A549 (cell line): ENCODE results near the gene ZMIZ2.
"Not testable (repeated sequence)": the region's sequence is repeated elsewhere in the genome, so short reads cannot be mapped to it uniquely, and the experiment has no call there.

ENCODE experiments used
- EP300 ChIP-seq, 2 experiments: fragments of >200 bp; sonication (Bioruptor Twin); formaldehyde crosslinking; IDR thresholded peaks; 2 replicates in 1 of 2; 3 replicates in 1 of 2; pipeline ENCODE4 v1.6.1; 2016 to 2017
- JUNB ChIP-seq: fragments of >200 bp; sonication (Bioruptor Twin); formaldehyde crosslinking; IDR thresholded peaks from 2 replicates; pipeline ENCODE4 v1.6.1; 2016
- POLR2A ChIP-seq: IDR thresholded peaks from 2 replicates; pipeline ENCODE4 v1.6.1; 2012; ENCODE audit warnings: mild to moderate bottlenecking, low read length
- RAD21 ChIP-seq, 2 experiments: fragments of >200 bp in 1 of 2; sonication (Bioruptor Twin) in 1 of 2; formaldehyde crosslinking in 1 of 2; IDR thresholded peaks in 1 of 2; conservative IDR thresholded peaks in 1 of 2; 2 replicates in 1 of 2; 3 replicates in 1 of 2; pipeline ENCODE4 v1.6.1; 2012 to 2018; ENCODE audit warnings: inconsistent platforms in 1 of 2
- ZFP36 ChIP-seq: fragments of 450-650 bp; IDR thresholded peaks from 2 replicates; pipeline ENCODE4 v1.6.1; 2014; ENCODE audit warnings: borderline replicate concordance; ENCODE audit not compliant: partially characterized antibody
- TF ChIP-seq, protein P1 (sequence below): fragments of 200-600 bp; sonication (generic); IDR thresholded peaks from 2 replicates; pipeline ENCODE4 v1.6.1; 2016; ENCODE audit warnings: antibody characterized with exemption, mild to moderate bottlenecking, moderate library complexity
- TF ChIP-seq, protein P2 (sequence below): fragments of >200 bp; sonication (Bioruptor Twin); formaldehyde crosslinking; IDR thresholded peaks from 3 replicates; pipeline ENCODE4 v1.5.1; 2016
- TF ChIP-seq, protein P3 (sequence below): fragments of 450-650 bp; IDR thresholded peaks from 2 replicates; pipeline ENCODE4 v1.6.1; 2014; ENCODE audit warnings: antibody characterized with exemption
- TF ChIP-seq, protein P4 (sequence below): fragments of 250-450 bp; sonication (Bioruptor Pico); IDR thresholded peaks from 2 replicates; pipeline ENCODE4 v1.5.0; 2021; ENCODE audit warnings: mild to moderate bottlenecking, moderate library complexity, borderline replicate concordance

DNA sequence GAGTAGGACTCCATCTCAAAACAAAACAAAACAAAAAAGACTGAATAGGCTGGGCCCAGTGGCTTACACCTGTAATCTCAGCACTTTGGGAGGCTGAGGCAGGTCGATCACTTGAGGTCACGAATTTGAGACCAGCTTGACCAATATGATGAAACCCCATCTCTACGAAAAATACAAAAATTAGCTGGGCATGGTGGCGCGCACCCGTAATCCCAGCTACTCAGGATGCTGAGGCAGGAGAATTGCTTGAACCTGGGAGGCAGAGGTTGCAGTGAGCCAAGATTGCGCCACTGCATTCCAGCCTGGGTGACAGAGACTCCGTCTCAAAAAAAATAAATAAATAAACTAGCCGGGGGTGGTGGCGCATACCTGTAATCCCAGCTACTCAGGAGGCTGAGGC lies 45.3 kb upstream of the ZMIZ2 start:
- TF ChIP-seq, protein P1, sequence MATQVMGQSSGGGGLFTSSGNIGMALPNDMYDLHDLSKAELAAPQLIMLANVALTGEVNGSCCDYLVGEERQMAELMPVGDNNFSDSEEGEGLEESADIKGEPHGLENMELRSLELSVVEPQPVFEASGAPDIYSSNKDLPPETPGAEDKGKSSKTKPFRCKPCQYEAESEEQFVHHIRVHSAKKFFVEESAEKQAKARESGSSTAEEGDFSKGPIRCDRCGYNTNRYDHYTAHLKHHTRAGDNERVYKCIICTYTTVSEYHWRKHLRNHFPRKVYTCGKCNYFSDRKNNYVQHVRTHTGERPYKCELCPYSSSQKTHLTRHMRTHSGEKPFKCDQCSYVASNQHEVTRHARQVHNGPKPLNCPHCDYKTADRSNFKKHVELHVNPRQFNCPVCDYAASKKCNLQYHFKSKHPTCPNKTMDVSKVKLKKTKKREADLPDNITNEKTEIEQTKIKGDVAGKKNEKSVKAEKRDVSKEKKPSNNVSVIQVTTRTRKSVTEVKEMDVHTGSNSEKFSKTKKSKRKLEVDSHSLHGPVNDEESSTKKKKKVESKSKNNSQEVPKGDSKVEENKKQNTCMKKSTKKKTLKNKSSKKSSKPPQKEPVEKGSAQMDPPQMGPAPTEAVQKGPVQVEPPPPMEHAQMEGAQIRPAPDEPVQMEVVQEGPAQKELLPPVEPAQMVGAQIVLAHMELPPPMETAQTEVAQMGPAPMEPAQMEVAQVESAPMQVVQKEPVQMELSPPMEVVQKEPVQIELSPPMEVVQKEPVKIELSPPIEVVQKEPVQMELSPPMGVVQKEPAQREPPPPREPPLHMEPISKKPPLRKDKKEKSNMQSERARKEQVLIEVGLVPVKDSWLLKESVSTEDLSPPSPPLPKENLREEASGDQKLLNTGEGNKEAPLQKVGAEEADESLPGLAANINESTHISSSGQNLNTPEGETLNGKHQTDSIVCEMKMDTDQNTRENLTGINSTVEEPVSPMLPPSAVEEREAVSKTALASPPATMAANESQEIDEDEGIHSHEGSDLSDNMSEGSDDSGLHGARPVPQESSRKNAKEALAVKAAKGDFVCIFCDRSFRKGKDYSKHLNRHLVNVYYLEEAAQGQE = not testable (repeated sequence)
- TF ChIP-seq, protein P2, sequence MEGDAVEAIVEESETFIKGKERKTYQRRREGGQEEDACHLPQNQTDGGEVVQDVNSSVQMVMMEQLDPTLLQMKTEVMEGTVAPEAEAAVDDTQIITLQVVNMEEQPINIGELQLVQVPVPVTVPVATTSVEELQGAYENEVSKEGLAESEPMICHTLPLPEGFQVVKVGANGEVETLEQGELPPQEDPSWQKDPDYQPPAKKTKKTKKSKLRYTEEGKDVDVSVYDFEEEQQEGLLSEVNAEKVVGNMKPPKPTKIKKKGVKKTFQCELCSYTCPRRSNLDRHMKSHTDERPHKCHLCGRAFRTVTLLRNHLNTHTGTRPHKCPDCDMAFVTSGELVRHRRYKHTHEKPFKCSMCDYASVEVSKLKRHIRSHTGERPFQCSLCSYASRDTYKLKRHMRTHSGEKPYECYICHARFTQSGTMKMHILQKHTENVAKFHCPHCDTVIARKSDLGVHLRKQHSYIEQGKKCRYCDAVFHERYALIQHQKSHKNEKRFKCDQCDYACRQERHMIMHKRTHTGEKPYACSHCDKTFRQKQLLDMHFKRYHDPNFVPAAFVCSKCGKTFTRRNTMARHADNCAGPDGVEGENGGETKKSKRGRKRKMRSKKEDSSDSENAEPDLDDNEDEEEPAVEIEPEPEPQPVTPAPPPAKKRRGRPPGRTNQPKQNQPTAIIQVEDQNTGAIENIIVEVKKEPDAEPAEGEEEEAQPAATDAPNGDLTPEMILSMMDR = not testable (repeated sequence)
- TF ChIP-seq POLR2A; JUNB; ZFP36; EP300 (IDR thresholded peaks at IDR 0.05); RAD21 (conservative IDR thresholded peaks at IDR 0.05 in 1 of 2, IDR thresholded peaks at IDR 0.05 in 1 of 2): not testable (repeated sequence)
- TF ChIP-seq, protein P3, sequence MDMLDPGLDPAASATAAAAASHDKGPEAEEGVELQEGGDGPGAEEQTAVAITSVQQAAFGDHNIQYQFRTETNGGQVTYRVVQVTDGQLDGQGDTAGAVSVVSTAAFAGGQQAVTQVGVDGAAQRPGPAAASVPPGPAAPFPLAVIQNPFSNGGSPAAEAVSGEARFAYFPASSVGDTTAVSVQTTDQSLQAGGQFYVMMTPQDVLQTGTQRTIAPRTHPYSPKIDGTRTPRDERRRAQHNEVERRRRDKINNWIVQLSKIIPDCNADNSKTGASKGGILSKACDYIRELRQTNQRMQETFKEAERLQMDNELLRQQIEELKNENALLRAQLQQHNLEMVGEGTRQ = not testable (repeated sequence)
- TF ChIP-seq, protein P4, sequence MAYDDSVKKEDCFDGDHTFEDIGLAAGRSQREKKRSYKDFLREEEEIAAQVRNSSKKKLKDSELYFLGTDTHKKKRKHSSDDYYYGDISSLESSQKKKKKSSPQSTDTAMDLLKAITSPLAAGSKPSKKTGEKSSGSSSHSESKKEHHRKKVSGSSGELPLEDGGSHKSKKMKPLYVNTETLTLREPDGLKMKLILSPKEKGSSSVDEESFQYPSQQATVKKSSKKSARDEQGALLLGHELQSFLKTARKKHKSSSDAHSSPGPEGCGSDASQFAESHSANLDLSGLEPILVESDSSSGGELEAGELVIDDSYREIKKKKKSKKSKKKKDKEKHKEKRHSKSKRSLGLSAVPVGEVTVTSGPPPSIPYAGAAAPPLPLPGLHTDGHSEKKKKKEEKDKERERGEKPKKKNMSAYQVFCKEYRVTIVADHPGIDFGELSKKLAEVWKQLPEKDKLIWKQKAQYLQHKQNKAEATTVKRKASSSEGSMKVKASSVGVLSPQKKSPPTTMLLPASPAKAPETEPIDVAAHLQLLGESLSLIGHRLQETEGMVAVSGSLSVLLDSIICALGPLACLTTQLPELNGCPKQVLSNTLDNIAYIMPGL (CRISPR knock-in tag) = not testable (repeated sequence)
